ENCODE data around the gene MARVELD1.

MARVELD1 gene

GRCh38 chr10:97708976-97709946 lies 4.3 kb upstream of the MARVELD1 start:
- peak; percentile 75 for TF ChIP-seq CTCF (conservative IDR thresholded peaks at IDR 0.05; ENCODE audit: low read length)
- peak; percentile 90 for DNase-seq (ENCODE audit: low read depth)
- H3K4me3 ChIP-seq (ENCODE audit: low read length) = no peak overlapping the region

- DNase-seq (ENCODE audit: low read depth) = no peak
- TF ChIP-seq CTCF (conservative IDR thresholded peaks at IDR 0.05; ENCODE audit: low read length) = no peak
- no peak overlapping the region for H3K4me3 ChIP-seq (ENCODE audit: low read length)
Observed at GRCh38 chr10:97711640-97712572, 1.6 kb upstream of the MARVELD1 start.

GRCh38 chr10:97713826-97714400 lies 383 bp downstream of the MARVELD1 start:
- H3K4me3 ChIP-seq (ENCODE audit: low read length) = peak overlapping the region; percentile 86
- peak; percentile 29 for TF ChIP-seq CTCF (conservative IDR thresholded peaks at IDR 0.05; ENCODE audit: low read length)
- DNase-seq (ENCODE audit: low read depth) = peak; percentile 74

GRCh38 chr10:97714401-97715258 lies 1.1 kb downstream of the MARVELD1 start:
- DNase-seq (ENCODE audit: low read depth) = peak; percentile 86
- no peak for TF ChIP-seq CTCF (conservative IDR thresholded peaks at IDR 0.05; ENCODE audit: low read length)
- H3K4me3 ChIP-seq (ENCODE audit: low read length) = peak overlapping the region; percentile 86

- no peak for DNase-seq (ENCODE audit: low read depth)
- no peak for TF ChIP-seq CTCF (conservative IDR thresholded peaks at IDR 0.05; ENCODE audit: low read length)
- peak overlapping the region; percentile 86 for H3K4me3 ChIP-seq (ENCODE audit: low read length)
Observed at GRCh38 chr10:97715259-97715874, 1.8 kb downstream of the MARVELD1 start.

- TF ChIP-seq CTCF (conservative IDR thresholded peaks at IDR 0.05; ENCODE audit: low read length) = no peak
- no peak for DNase-seq (ENCODE audit: low read depth)
- no peak overlapping the region for H3K4me3 ChIP-seq (ENCODE audit: low read length)
Observed at GRCh38 chr10:97717627-97718026, 4.1 kb downstream of the MARVELD1 start.
